Neuronal stem cell (in vitro differentiated cells): ENCODE results near the gene KAZN.

Source experiments
- DNase-seq: peaks from one replicate; pipeline ENCODE4 v3.0.0-alpha.2; 2013; ENCODE audit warnings: low spot score
- H2AFZ ChIP-seq: one replicate; pipeline ENCODE4 v1.6.1; 2013; ENCODE audit warnings: mild to moderate bottlenecking, low read length, inconsistent platforms
- H2AK5ac ChIP-seq: 2 replicates; pipeline ENCODE4 v1.6.1; 2013; ENCODE audit warnings: low read depth, mild to moderate bottlenecking, inconsistent platforms, low read length, moderate library complexity, mixed read lengths
- H2BK120ac ChIP-seq: 2 replicates; pipeline ENCODE4 v1.6.1; 2013; ENCODE audit warnings: low read depth, mild to moderate bottlenecking, inconsistent platforms, low read length, moderate library complexity, mixed read lengths
- H2BK12ac ChIP-seq: one replicate; pipeline ENCODE4 v1.6.1; 2013; ENCODE audit warnings: low read length, inconsistent platforms
- H2BK15ac ChIP-seq: 2 replicates; pipeline ENCODE4 v1.6.1; 2013; ENCODE audit warnings: mild to moderate bottlenecking, low read length, inconsistent platforms, mixed read lengths
- H2BK5ac ChIP-seq: one replicate; pipeline ENCODE4 v1.6.1; 2013; ENCODE audit warnings: inconsistent platforms, mild to moderate bottlenecking, low read length, moderate library complexity
- H3K14ac ChIP-seq: one replicate; pipeline ENCODE4 v1.6.1; 2013; ENCODE audit warnings: low read length, inconsistent platforms
- H3K18ac ChIP-seq: 2 replicates; pipeline ENCODE4 v1.6.1; 2013; ENCODE audit warnings: low read length, inconsistent platforms
- H3K23ac ChIP-seq: 2 replicates; pipeline ENCODE4 v1.6.1; 2013; ENCODE audit warnings: low read depth, mild to moderate bottlenecking, mixed read lengths, low read length, inconsistent platforms; ENCODE audit not compliant: poor library complexity
- H3K27ac ChIP-seq: replicated peaks from 3 replicates; pipeline ENCODE4 v1.5.1; 2013; ENCODE audit warnings: low read length, inconsistent platforms
- H3K27me3 ChIP-seq, 3 experiments: 2 replicates each; pipeline ENCODE4 v1.6.1; 2013; ENCODE audit warnings: low read length in 3 of 3, mild to moderate bottlenecking in 2 of 3, inconsistent platforms in 1 of 3, low read depth in 1 of 3, mixed read lengths in 1 of 3, moderate library complexity in 1 of 3; ENCODE audit not compliant: control insufficient read depth in 3 of 3, insufficient read depth in 3 of 3
- H3K36me3 ChIP-seq, 2 donors: replicated peaks in 1 of 2; 2 replicates each; pipeline ENCODE4 v1.6.1; 2013; ENCODE audit warnings: low read length in 2 of 2; ENCODE audit not compliant: control insufficient read depth in 2 of 2, insufficient read depth in 2 of 2
- H3K4ac ChIP-seq: 2 replicates; pipeline ENCODE4 v1.6.1; 2013; ENCODE audit warnings: inconsistent platforms, mild to moderate bottlenecking, low read length, moderate library complexity
- H3K4me1 ChIP-seq, 2 donors: 1 replicate in 1 of 2; 2 replicates in 1 of 2; pipeline ENCODE4 v1.6.1; 2013; ENCODE audit warnings: low read length in 2 of 2, low read depth in 1 of 2; ENCODE audit not compliant: control insufficient read depth in 2 of 2, insufficient read depth in 1 of 2
- H3K4me2 ChIP-seq: one replicate; pipeline ENCODE4 v1.6.1; 2013; ENCODE audit warnings: mild to moderate bottlenecking, low read length, inconsistent platforms; ENCODE audit not compliant: insufficient read depth, poor library complexity, severe bottlenecking
- H3K4me3 ChIP-seq, 2 donors: 2 replicates each; pipeline ENCODE4 v1.5.1; 2013; ENCODE audit warnings: low read length in 2 of 2, mild to moderate bottlenecking in 2 of 2, inconsistent platforms in 1 of 2, moderate library complexity in 1 of 2
- H3K79me1 ChIP-seq: one replicate; pipeline ENCODE4 v1.6.1; 2013; ENCODE audit warnings: low read depth, mild to moderate bottlenecking, inconsistent platforms, low read length, moderate library complexity
- H3K9ac ChIP-seq: one replicate; pipeline ENCODE4 v1.6.1; 2013; ENCODE audit warnings: mild to moderate bottlenecking, low read depth, low read length, inconsistent platforms; ENCODE audit not compliant: poor library complexity
- H3K9me3 ChIP-seq, 2 donors: replicated peaks in 1 of 2; 2 replicates each; pipeline versions ENCODE3 to v1.6.1; 2013; ENCODE audit warnings: low read length in 2 of 2, mild to moderate bottlenecking in 2 of 2, inconsistent platforms in 1 of 2, low read depth in 1 of 2, mixed read lengths in 1 of 2, moderate library complexity in 1 of 2; ENCODE audit not compliant: control insufficient read depth in 2 of 2, insufficient read depth in 1 of 2
- H4K8ac ChIP-seq: one replicate; pipeline ENCODE4 v1.6.1; 2013; ENCODE audit warnings: low read depth, mild to moderate bottlenecking, inconsistent platforms, low read length, moderate library complexity
- H4K91ac ChIP-seq: one replicate; pipeline ENCODE4 v1.6.1; 2013; ENCODE audit warnings: low read length, low read depth, mild to moderate bottlenecking, inconsistent platforms; ENCODE audit not compliant: poor library complexity
- WGBS, 2 donors: extraction: QIAGEN DNeasy Blood & Tissue Kit; methylation state at CpG; one replicate each; pipeline ENCODE4 v1.1.7; 2013; ENCODE audit warnings: missing lambda C conversion rate in 2 of 2, mixed read lengths in 1 of 2; ENCODE audit not compliant: insufficient read length in 2 of 2, insufficient replicate concordance in 1 of 2; ENCODE audit errors: extremely low coverage in 2 of 2; 5-methylcytosine and 5-hydroxymethylcytosine counted together

Gene KAZN

DNA sequence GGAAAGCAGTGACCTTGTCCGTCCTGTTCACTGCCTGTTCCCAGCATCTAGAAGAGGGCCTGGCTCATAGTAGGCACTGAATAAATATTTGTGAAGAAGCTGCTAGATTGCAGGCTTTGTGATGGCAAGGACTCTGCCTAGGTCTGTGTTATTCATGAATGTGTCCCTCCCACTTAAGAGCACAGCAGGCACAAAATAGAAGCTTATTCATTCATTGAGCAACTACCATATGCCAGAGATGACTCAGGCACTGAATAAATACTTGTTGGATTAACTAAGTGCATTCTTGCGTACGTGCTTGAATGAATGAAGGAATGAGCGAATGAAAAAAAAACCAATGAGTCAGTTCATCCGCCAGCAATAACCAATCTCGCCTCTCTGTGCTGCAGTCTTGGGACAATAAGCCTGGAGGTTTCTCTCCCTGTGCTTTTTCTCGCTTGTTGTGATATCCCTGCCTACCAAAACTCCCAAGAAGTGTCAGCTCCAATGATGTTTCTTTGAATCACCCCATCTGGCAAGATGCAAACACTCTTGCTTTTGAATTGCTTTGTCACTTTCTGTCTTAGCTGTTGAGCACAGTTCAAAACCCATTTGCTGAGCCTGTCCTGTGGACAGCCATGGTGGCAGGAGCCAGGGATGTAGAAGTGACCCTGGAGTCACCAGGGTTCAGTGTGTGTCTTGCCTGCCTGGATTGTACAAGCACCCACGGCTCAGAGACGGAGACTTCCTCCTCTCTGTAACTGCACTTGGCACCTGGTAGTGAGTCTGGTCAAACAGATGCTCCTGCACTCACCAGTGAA, 143.9 kb downstream of the KAZN start:
- no CpG with 5 or more reads among the region's 9 CpGs for WGBS, 2 donors
- Histone ChIP-seq H2BK12ac (peak overlapping the region; percentile 2), H3K18ac (no peak overlapping the region), H3K9ac (no peak overlapping the region), H3K4me1 (peaks cover 14 to 33% of the 10 kb centered on the region in 2 donors), H3K4ac (no peak overlapping the region), H4K8ac (no peak overlapping the region), H3K79me1 (no peaks in the 10 kb centered on the region), H2AFZ (no peak overlapping the region), H3K14ac (no peak overlapping the region), H3K36me3 (peaks cover 0 to 41% of the 10 kb centered on the region in 2 donors), H3K4me3 (no peak overlapping the region), H3K23ac (no peak overlapping the region), H2BK5ac (no peak overlapping the region), H3K9me3 (peaks cover 0 to 5% of the 10 kb centered on the region in 2 donors), H2BK120ac (no peak overlapping the region), H2AK5ac (peak overlapping the region; percentile 0), H3K27ac (peak overlapping the region; percentile 33), H3K27me3 (no peaks in the 10 kb centered on the region), H3K4me2 (no peak overlapping the region), H2BK15ac (no peak overlapping the region), H4K91ac (no peak overlapping the region)
- DNase-seq, result no peak

DNA sequence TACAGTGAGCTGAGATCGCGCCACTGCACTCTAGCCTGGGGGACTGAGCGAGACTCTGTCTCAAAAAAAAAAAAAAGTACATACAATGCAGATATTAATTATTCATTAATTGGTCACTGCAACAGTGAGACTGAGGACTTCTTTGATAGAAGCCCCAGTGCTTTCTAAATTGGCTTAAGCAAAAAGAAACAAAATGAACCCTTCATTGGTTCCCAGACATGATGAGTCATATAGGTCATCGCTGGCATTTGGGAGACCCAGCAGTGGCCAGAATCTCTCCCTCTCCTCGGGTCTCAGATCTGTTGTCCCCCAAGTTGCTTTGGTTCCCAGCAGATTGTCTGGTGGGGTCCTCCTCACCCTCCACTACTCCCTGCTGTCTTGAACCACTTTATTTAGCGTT, 144.9 kb downstream of the KAZN start:
- no peak overlapping the region for H3K9ac ChIP-seq
- H2AK5ac ChIP-seq, result no peak overlapping the region
- no peak overlapping the region for H2BK15ac ChIP-seq
- no peak overlapping the region for H2BK120ac ChIP-seq
- no CpG with 5 or more reads among the region's 6 CpGs for WGBS, 2 donors
- H3K4ac ChIP-seq, result no peak overlapping the region
- H3K9me3 ChIP-seq, result peaks cover 0 to 5% of the 10 kb centered on the region in 2 donors
- peaks cover 0 to 40% of the 10 kb centered on the region in 2 donors for H3K36me3 ChIP-seq
- no peak for DNase-seq
- no peak overlapping the region for H2AFZ ChIP-seq
- H3K27ac ChIP-seq, result no peak overlapping the region
- peaks cover 14 to 32% of the 10 kb centered on the region in 2 donors for H3K4me1 ChIP-seq
- H3K79me1 ChIP-seq, result no peaks in the 10 kb centered on the region
- H3K4me2 ChIP-seq, result no peak overlapping the region
- no peaks in the 10 kb centered on the region for H3K27me3 ChIP-seq
- H3K4me3 ChIP-seq, result no peak overlapping the region
- H3K14ac ChIP-seq, result no peak overlapping the region
- H2BK12ac ChIP-seq, result no peak overlapping the region
- H4K8ac ChIP-seq, result no peak overlapping the region
- H2BK5ac ChIP-seq, result no peak overlapping the region
- no peak overlapping the region for H3K18ac ChIP-seq
- H3K23ac ChIP-seq, result no peak overlapping the region
- no peak overlapping the region for H4K91ac ChIP-seq

GRCh38 chr1:14745001-14745720, 146.7 kb downstream of the KAZN start:
- H2BK5ac ChIP-seq, result no peak overlapping the region
- H3K36me3 ChIP-seq, result peaks cover 0 to 31% of the 10 kb centered on the region in 2 donors
- H3K4me1 ChIP-seq, result peaks cover 14 to 28% of the 10 kb centered on the region in 2 donors
- DNase-seq, result no peak
- H4K91ac ChIP-seq, result no peak overlapping the region
- H3K4ac ChIP-seq, result no peak overlapping the region
- H2AFZ ChIP-seq, result no peak overlapping the region
- peak overlapping the region; percentile 74 for H3K18ac ChIP-seq
- H2BK120ac ChIP-seq, result no peak overlapping the region
- no CpG with 5 or more reads among the region's 9 CpGs for WGBS, 2 donors
- no peak overlapping the region for H3K14ac ChIP-seq
- H3K79me1 ChIP-seq, result no peaks in the 10 kb centered on the region
- H2AK5ac ChIP-seq, result no peak overlapping the region
- H3K27ac ChIP-seq, result no peak overlapping the region
- H2BK12ac ChIP-seq, result peak overlapping the region; percentile 52
- H3K23ac ChIP-seq, result no peak overlapping the region
- H4K8ac ChIP-seq, result no peak overlapping the region
- no peak overlapping the region for H2BK15ac ChIP-seq
- H3K4me2 ChIP-seq, result no peak overlapping the region
- H3K4me3 ChIP-seq, result no peak overlapping the region
- H3K9ac ChIP-seq, result no peak overlapping the region
- peaks cover 0 to 5% of the 10 kb centered on the region in 2 donors for H3K9me3 ChIP-seq
- no peaks in the 10 kb centered on the region for H3K27me3 ChIP-seq

GRCh38 chr1:14745789-14746188, 147.3 kb downstream of the KAZN start:
- H3K14ac ChIP-seq, result no peak overlapping the region
- H2BK120ac ChIP-seq, result no peak overlapping the region
- no peak overlapping the region for H2AFZ ChIP-seq
- no peak overlapping the region for H4K91ac ChIP-seq
- no peak overlapping the region for H3K4ac ChIP-seq
- H2BK12ac ChIP-seq, result no peak overlapping the region
- no peak overlapping the region for H3K4me2 ChIP-seq
- H3K27me3 ChIP-seq, result no peaks in the 10 kb centered on the region
- H3K4me3 ChIP-seq, result no peak overlapping the region
- no peak overlapping the region for H2BK5ac ChIP-seq
- H4K8ac ChIP-seq, result no peak overlapping the region
- H3K18ac ChIP-seq, result no peak overlapping the region
- peaks cover 8 to 22% of the 10 kb centered on the region in 2 donors for H3K4me1 ChIP-seq
- peaks cover 0 to 5% of the 10 kb centered on the region in 2 donors for H3K9me3 ChIP-seq
- no peaks in the 10 kb centered on the region for H3K79me1 ChIP-seq
- no peak for DNase-seq
- no CpG with 5 or more reads among the region's 6 CpGs for WGBS, 2 donors
- no peak overlapping the region for H3K23ac ChIP-seq
- no peak overlapping the region for H3K27ac ChIP-seq
- peaks cover 0 to 33% of the 10 kb centered on the region in 2 donors for H3K36me3 ChIP-seq
- H3K9ac ChIP-seq, result no peak overlapping the region
- no peak overlapping the region for H2BK15ac ChIP-seq
- H2AK5ac ChIP-seq, result no peak overlapping the region
